Subcutaneous adipose tissue (tissue), 4 donors: ENCODE results near the gene CDHR2. TPM values are rescaled to one million over a fixed set of nuclear protein-coding genes. Genes with fewer than 3 reads are reported as not detected.

Experiments used
- CTCF ChIP-seq: fragments of 450-650 bp; IDR thresholded peaks from one replicate; pipeline ENCODE4 v1.5.1; 2016; ENCODE audit warnings: low read depth, mild to moderate bottlenecking, control low read depth, antibody characterized with exemption, moderate library complexity
- total RNA-seq, 4 donors: library from RNA; depleted of rRNA; stranded (reverse); fragments of >200 nt; gene quantifications; one replicate each; pipeline ENCODE4 v1.1.0, GENCODE V29; 2016

Gene CDHR2
- total RNA-seq, 4 donors from 2014 or later: 0.17 TPM; not detected in 3

- TF ChIP-seq CTCF: no peak
Measured at GRCh38 chr5:176606032-176606431, 56.9 kb downstream of the CDHR2 start.

- no peak for TF ChIP-seq CTCF
Measured at GRCh38 chr5:176606875-176607274, 57.7 kb downstream of the CDHR2 start.

- no peak for TF ChIP-seq CTCF
Measured at GRCh38 chr5:176608142-176608705, 59.1 kb downstream of the CDHR2 start.

- no peak for TF ChIP-seq CTCF
Measured at GRCh38 chr5:176608937-176609723, 60.0 kb downstream of the CDHR2 start.

- no peak for TF ChIP-seq CTCF
Measured at GRCh38 chr5:176609724-176610434, 60.7 kb downstream of the CDHR2 start, which contains the start of gene GPRIN1. Gene GPRIN1 (minus strand): TSS chr5:176610156. CDS start chr5:176599834, 10,322 bp downstream.

- TF ChIP-seq CTCF: no peak
Measured at GRCh38 chr5:176610435-176610773, 61.3 kb downstream of the CDHR2 start.

GRCh38 chr5:176611435-176611834 is 62.3 kb downstream of the CDHR2 start:
- TF ChIP-seq CTCF: no peak
